GM18907 (cell line): Measurements from ENCODE around the gene ARHGAP9.
A peak's percentile ranks its signal among the peaks of the same experiment; 100 is the strongest.
"Not testable (repeated sequence)": the region's sequence is repeated elsewhere in the genome, so short reads cannot be mapped to it uniquely, and the experiment has no call there.

Experiments used
- ATAC-seq: cut with Tn5 transposase; IDR thresholded peaks from one replicate; pipeline ENCODE4 v1.9.1; 2021; ENCODE audit warnings: mild to moderate bottlenecking, moderate library complexity; ENCODE audit not compliant: unreplicated experiment

ARHGAP9 gene

DNA sequence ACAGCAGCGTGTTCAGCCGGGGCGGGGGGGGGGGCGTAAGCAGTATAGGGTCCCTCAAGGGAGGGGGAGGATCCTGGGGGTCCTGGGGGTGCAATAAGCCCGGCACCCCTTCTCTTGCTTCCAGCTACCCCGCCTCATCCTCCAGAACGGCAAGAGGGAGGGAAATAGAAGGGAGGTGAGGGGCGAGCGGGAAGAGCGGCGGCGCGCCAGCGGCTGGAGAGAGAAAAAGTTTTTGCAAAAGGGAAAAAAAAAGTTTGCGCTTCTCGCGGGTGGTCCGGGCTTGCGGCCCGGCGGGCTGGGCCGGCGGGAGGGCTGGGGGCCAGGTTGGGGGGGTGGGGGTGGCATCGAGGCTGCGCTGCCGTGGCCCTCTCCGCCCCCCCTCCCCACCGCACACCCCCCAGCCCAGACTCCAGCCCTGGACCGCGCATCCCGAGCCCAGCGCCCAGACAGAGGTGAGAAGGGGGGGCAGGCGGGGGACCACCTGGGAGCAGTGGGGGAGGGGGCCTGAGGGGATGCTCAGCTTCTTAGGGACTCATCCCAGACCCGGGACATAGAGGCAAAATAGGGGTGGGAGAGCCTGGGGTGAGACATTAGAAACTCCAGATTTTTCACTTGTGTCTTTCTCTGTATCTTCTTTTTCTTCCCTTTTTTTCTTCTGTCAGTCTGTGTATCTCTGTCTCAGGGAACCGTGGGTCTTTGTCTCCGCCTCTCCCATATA is 19.8 kb downstream of the ARHGAP9 start, which contains the start of gene GLI1:
Gene GLI1, plus strand, starts transcription at position 36 of the 718 bp plus-strand sequence. CDS start 3,907 bp downstream, outside the sequence.
- no peak for ATAC-seq

DNA sequence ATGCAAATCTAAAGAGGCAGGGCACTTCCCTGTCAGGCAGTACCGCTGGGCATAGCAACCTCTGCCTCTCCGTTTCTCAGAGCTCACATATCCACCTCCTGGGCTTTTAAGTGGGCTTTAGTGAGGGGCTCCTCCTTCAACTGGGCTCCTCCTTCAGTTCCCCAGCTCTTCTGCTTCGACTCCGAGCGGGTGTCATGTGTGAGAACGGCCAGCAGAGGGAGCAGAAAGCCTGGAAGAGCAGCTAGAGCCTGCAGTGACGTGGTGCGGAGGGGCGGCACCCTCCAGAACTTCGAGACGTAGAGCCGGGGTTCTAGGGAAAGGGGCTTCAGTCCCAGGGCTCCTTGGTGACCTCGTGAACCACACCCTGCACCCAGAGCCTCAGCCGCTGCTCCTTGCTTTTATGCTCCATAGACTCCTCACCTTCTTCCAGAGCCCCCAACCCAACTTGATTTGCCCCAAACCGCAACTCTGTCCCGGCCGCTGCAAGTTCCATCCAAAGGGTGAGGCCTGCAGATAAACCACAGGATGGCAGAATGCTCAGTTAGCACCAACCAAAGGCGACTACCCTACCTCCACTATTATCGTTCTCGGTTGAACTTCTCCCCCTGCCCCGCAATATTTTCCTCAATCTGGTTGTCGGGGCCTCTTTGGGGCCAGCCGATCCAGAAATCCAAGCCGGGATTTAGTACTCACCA is 20.5 kb downstream of the ARHGAP9 start:
- ATAC-seq: peak; percentile 64

GRCh38 chr12:57458665-57459054 is 21.0 kb downstream of the ARHGAP9 start:
- ATAC-seq: no peak

- ATAC-seq: no peak
Observed at GRCh38 chr12:57456737-57457490, 22.8 kb downstream of the ARHGAP9 start.

DNA sequence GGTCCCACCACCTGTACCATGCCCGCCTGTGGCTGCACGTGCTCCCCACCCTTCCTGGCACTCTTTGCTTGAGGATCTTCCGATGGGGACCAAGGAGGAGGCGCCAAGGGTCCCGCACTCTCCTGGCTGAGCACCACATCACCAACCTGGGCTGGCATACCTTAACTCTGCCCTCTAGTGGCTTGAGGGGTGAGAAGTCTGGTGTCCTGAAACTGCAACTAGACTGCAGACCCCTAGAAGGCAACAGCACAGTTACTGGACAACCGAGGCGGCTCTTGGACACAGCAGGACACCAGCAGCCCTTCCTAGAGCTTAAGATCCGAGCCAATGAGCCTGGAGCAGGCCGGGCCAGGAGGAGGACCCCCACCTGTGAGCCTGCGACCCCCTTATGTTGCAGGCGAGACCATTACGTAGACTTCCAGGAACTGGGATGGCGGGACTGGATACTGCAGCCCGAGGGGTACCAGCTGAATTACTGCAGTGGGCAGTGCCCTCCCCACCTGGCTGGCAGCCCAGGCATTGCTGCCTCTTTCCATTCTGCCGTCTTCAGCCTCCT is 23.4 kb downstream of the ARHGAP9 start:
- peak; percentile 42 for ATAC-seq

DNA sequence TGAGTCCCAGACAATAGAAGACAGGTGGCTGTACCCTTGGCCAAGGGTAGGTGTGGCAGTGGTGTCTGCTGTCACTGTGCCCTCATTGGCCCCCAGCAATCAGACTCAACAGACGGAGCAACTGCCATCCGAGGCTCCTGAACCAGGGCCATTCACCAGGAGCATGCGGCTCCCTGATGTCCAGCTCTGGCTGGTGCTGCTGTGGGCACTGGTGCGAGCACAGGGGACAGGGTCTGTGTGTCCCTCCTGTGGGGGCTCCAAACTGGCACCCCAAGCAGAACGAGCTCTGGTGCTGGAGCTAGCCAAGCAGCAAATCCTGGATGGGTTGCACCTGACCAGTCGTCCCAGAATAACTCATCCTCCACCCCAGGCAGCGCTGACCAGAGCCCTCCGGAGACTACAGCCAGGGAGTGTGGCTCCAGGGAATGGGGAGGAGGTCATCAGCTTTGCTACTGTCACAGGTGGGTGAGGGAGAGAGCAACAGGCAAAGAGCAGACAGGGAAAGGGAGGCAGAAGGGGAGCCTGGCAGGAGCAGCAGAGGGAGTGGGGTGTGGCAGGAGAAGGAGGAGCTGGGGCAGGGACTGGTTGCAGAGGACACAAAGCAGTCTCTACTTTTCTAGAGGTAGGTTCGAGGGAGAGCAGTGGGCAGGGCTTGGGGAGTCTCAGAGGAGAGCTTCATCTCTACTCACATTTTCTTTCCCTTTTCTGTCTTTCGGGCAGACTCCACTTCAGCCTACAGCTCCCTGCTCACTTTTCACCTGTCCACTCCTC is 24.1 kb downstream of the ARHGAP9 start:
- ATAC-seq: no peak

- ATAC-seq: no peak
Observed at GRCh38 chr12:57454566-57455373, 24.9 kb downstream of the ARHGAP9 start, which contains the start of gene INHBE. Gene INHBE, plus strand, starts transcription at chr12:57455307. Its CDS starts 230 bp downstream, at chr12:57455537.

GRCh38 chr12:57454213-57454565 is 25.5 kb downstream of the ARHGAP9 start:
- ATAC-seq: no peak

GRCh38 chr12:57452937-57453509 is 26.6 kb downstream of the ARHGAP9 start:
- ATAC-seq: peak; percentile 50

- peak; percentile 6 for ATAC-seq
Observed at GRCh38 chr12:57452181-57452936, 27.3 kb downstream of the ARHGAP9 start.

- ATAC-seq: no peak
Observed at GRCh38 chr12:57451233-57451778, 28.4 kb downstream of the ARHGAP9 start.

DNA sequence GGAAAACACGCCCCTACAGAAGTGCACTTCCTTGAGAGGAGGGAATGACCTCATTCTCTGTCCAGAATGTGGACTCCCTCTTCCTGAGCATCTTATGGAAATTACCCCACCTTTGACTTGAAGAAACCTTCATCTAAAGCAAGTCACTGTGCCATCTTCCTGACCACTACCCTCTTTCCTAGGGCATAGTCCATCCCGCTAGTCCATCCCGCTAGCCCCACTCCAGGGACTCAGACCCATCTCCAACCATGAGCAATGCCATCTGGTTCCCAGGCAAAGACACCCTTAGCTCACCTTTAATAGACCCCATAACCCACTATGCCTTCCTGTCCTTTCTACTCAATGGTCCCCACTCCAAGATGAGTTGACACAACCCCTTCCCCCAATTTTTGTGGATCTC is 29.6 kb downstream of the ARHGAP9 start:
- ATAC-seq: no peak

GRCh38 chr12:57449375-57449774 is 30.3 kb downstream of the ARHGAP9 start:
- no peak for ATAC-seq

DNA sequence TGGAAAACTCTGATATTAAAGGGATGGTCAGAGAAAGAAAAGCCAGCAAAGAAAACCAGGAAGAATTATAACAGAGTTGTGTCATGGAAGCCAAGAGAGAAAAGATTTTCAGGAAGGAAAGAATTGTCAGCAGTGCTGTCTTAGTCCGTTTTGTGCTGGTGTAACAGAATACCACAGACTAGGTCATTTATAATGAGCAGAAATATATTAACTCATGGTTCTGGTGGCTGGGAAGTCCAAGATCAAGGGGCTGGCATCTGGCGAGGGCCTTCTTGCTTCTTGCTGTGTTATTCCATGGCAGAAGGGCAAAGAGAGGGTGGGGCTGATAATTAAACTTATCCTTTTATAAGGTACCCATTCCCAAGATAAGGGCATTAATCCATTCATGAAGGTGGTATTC is 31.0 kb downstream of the ARHGAP9 start:
- ATAC-seq: no peak

DNA sequence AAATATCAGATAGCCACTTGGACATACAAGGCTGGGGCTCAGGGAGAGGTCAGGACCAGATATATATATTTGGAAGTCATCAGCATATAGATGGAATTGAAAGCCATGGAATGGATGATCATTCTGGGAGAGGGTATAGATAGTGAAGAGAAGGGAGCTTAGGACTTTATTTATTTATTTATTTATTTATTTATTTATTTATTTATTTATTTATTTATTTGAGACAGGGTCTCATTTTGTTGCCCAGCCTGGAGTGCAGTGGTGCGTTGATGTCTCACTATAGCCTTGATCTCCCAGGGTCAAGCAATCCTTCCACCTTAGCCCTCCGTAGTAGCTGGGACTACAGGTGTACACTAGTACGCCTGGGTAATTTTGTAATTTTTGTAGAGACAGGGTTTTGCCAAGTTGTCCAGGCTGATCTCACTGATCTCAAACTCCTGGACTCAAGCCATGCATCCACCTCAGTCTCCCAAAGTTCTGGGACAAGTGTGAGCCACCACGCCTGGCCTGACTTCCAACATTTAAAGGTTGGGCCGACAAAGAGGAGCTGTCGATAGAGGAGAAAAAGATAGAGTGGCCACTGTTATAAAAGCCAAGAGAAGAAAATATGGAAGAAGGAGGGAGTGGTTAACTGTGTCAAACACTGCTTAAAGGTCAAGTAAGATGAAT is 33.2 kb downstream of the ARHGAP9 start:
- no peak for ATAC-seq

DNA sequence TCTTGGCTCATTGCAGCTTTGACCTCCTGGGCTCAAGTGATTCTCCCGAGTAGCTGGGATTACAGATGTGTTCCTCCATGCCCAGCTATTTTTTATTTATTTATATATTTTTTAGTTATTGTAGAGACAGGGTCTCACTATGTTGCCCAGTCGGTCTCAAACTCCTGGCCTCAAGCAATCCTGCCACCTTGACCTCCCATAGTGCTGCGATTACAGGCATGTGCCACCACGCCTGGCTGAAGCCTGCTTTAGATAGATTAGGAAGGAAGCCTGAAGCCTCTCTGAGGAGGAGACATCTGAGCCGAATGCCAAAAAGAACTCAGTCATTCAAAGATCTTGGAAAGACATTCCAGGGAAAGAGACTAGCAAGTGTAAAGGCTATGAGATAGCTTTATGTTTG is 34.9 kb downstream of the ARHGAP9 start:
- no peak for ATAC-seq

DNA sequence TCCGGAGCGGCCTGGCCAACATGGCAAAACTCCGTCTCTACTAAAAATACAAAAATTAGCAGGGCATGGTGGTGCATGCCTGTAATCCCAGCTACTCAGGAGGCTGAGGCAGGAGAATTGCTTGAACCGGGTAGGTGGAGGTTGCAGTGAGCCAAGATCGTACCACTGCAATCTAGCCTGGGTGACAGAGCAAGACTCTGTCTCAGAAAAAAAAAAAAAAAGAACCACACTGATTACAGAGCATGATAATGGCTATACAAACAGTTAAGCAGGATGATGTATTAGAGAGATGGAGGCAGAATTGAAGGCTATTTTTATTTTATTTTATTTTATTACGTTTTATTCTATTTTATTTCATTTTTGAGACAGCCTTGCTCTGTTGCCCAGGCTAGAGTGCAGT is 35.3 kb downstream of the ARHGAP9 start:
- not testable (repeated sequence) for ATAC-seq
